Measurements from ENCODE around the gene KANSL2. TPM values are rescaled to one million over a fixed set of nuclear protein-coding genes. Genes with fewer than 3 reads are reported as not detected.

Gene KANSL2
- total and polyA plus RNA-seq, 12 donors, result 17.3 to 36.4 (median 22.0) TPM

DNA sequence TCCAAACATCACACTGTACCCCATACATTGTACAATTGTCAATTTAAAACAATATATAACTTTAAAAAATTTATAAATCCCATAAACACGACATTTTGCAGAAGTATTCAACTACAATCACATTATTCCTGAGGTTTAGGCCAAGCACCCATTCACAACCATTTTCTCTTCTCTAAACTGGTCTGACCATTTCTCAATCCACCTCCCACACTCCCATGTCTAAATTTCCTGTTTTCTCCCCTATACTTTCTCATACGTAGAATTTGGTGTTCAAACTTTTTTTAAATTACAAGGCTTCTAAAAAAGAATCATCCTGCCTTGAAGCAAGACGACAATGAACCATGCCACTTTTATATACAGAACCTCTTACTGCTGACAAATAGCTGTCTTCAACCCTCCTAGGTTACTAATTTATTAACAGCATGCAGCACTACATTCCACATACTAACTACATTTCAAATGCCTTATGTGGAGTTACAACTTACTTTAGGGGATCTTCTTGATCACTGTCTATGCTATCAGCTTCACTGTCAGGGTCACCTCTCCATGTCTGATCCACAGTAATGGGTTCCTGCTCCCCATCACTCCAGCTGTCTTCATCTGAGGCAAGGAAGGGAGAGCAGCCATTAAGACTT is 3.4 kb downstream of the KANSL2 start:
- intact Hi-C loops (cut with DNase I), result no loop called here
- Histone ChIP-seq H3K4me1 (peaks cover 3 to 72% (median 62%) of the 10 kb centered on the region in 9 donors), H3K27ac (peak overlapping the region in 2 of 10 donors; percentile 29 to 32), H3K36me3 (peaks cover 0 to 70% (median 14%) of the 10 kb centered on the region in 9 donors), H3K4me3 (peak overlapping the region in 2 of 10 donors; percentile 3 to 13), H3K27me3 (no peaks in the 10 kb centered on the region), H3K9me3 (no peaks in the 10 kb centered on the region)
- TF ChIP-seq, protein P1, sequence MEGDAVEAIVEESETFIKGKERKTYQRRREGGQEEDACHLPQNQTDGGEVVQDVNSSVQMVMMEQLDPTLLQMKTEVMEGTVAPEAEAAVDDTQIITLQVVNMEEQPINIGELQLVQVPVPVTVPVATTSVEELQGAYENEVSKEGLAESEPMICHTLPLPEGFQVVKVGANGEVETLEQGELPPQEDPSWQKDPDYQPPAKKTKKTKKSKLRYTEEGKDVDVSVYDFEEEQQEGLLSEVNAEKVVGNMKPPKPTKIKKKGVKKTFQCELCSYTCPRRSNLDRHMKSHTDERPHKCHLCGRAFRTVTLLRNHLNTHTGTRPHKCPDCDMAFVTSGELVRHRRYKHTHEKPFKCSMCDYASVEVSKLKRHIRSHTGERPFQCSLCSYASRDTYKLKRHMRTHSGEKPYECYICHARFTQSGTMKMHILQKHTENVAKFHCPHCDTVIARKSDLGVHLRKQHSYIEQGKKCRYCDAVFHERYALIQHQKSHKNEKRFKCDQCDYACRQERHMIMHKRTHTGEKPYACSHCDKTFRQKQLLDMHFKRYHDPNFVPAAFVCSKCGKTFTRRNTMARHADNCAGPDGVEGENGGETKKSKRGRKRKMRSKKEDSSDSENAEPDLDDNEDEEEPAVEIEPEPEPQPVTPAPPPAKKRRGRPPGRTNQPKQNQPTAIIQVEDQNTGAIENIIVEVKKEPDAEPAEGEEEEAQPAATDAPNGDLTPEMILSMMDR (IDR thresholded peaks at IDR 0.05), result no peak
- WGBS, 2 donors, result 59 to 60% methylated on average over 3 of the region's 3 CpGs
- DNase-seq (no peak), ATAC-seq (no peak)

DNA sequence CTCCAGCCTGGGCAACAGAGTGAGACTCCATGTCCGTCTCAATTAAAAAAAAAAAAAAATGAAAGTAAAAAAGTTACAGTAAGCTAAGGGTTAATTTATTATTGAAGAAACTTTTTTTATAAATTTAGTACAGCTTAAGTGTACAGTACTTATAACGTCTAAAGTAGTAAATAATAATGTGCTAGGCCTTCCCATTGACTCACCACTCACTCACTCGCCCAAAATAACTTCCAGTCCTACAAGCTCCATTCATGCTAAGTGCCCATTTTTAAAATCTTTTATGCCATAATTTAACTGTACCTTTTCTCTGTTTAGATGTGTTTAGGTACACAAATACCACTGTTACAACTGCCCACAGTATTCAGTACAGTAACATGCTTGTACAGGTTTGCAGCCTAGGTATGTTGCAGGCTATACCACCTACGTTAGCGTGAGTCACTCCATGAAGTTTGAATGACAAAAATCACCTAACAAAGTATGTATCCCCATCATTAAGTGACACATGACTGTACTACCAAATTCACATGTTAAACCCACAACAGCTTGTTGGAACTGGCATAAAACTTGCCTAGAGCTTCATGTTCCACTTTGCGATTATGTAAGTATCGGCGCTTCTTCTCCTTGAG is 10.7 kb downstream of the KANSL2 start:
- peaks cover 0 to 31% (median 8%) of the 10 kb centered on the region in 9 donors for H3K4me1 ChIP-seq
- TF ChIP-seq, protein P1 (IDR thresholded peaks at IDR 0.05), result no peak
- WGBS, 2 donors, result 81 to 83% methylated on average over 8 of the region's 8 CpGs
- H3K4me3 ChIP-seq, result no peak overlapping the region
- no peaks in the 10 kb centered on the region for H3K27me3 ChIP-seq
- no peaks in the 10 kb centered on the region for H3K9me3 ChIP-seq
- ATAC-seq, result peak in 2 of 8 donors; percentile 67 to 79
- H3K36me3 ChIP-seq, result peaks cover 0 to 100% (median 67%) of the 10 kb centered on the region in 9 donors
- DNase-seq, result no peak
- no peak overlapping the region for H3K27ac ChIP-seq
- intact Hi-C loops (cut with DNase I), result no loop called here

DNA sequence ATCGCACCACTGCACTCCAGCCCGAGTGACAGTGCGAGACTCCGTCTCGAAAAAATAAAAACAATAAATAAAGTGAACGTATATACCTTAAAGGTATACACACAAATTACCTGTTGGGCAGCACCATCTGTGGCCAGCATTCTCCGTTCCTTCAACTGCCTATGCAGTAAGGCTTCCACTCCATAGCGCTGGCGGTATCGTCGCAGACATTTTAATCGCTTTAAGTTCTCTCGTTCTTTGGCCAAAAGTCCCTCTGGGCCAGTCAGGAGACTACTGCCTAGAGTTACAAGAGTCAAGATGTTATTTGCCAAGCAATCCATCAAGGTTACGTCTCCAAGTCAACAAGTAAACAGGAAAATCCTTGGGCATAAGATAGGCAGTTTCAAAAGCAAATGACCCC is 13.0 kb downstream of the KANSL2 start:
- Histone ChIP-seq H3K27me3 (no peaks in the 10 kb centered on the region), H3K4me3 (no peak overlapping the region), H3K27ac (no peak overlapping the region), H3K36me3 (peaks cover 0 to 100% (median 86%) of the 10 kb centered on the region in 9 donors), H3K4me1 (peaks cover 0 to 13% (median 0%) of the 10 kb centered on the region in 9 donors), H3K9me3 (no peaks in the 10 kb centered on the region)
- DNase-seq (no peak), ATAC-seq (no peak)
- intact Hi-C loops (cut with DNase I), result no loop called here
- TF ChIP-seq, protein P1 (IDR thresholded peaks at IDR 0.05), result no peak
- WGBS, 2 donors, result 94 to 95% methylated on average over 14 of the region's 14 CpGs

GRCh38 chr12:48659863-48660262 is 22.2 kb downstream of the KANSL2 start:
- H3K36me3 ChIP-seq, result peaks cover 0 to 100% (median 82%) of the 10 kb centered on the region in 9 donors
- no peaks in the 10 kb centered on the region for H3K27me3 ChIP-seq
- 94 to 95% methylated on average over 4 of the region's 4 CpGs for WGBS, 2 donors
- DNase-seq (no peak), ATAC-seq (no peak)
- intact Hi-C loops (cut with DNase I), result no loop called here
- H3K27ac ChIP-seq, result no peak overlapping the region
- H3K4me3 ChIP-seq, result no peak overlapping the region
- TF ChIP-seq, protein P1 (IDR thresholded peaks at IDR 0.05), result no peak
- H3K4me1 ChIP-seq, result no peaks in the 10 kb centered on the region
- no peaks in the 10 kb centered on the region for H3K9me3 ChIP-seq
